Renal cortical epithelial cell (primary cell): ENCODE results near the gene CACNG8. TPM values are rescaled to one million over a fixed set of nuclear protein-coding genes. Genes with fewer than 3 reads are reported as not detected.
A peak's percentile ranks its signal among the peaks of the same experiment; 100 is the strongest.
"Not testable (repeated sequence)": the region's sequence is repeated elsewhere in the genome, so short reads cannot be mapped to it uniquely, and the experiment has no call there.

Experiments
- DNase-seq: peaks from one replicate; pipeline ENCODE4 v3.0.0-alpha.2; 2011; ENCODE audit warnings: low read depth
- total RNA-seq: library from RNA; depleted of rRNA; stranded (reverse); fragments of >200 nt; gene quantifications from 2 replicates; pipeline ENCODE4 v1.2.3, GENCODE V29; 2014

Gene CACNG8
- total RNA-seq, 1 donor from 2014 or later, result 0.05 TPM

GRCh38 chr19:54035215-54036178 is 72.8 kb downstream of the CACNG8 start:
- peak; percentile 49 for DNase-seq

- DNase-seq, result not testable (repeated sequence)
Measured at GRCh38 chr19:54036542-54036941, 73.8 kb downstream of the CACNG8 start.

Other genes with a start within 250 kb of the CACNG8 start
- 0.05 TPM in 1 of 2 replicates, not detected in the other for gene NLRP12, start 138.6 kb upstream of the CACNG8 start, total RNA-seq
- gene MYADM, start 95.1 kb upstream of the CACNG8 start, total RNA-seq, result 10.1 and 26.4 TPM in 2 replicates
- gene PRKCG, start 80.7 kb upstream of the CACNG8 start, total RNA-seq, result 0.15 and 1.7 TPM in 2 replicates
- gene CACNG7, start 53.7 kb upstream of the CACNG8 start, total RNA-seq, result not detected in 2 replicates
- 0.17 and 0.55 TPM in 2 replicates for gene CACNG6, start 28.7 kb downstream of the CACNG8 start, total RNA-seq
- not detected in 2 replicates for gene VSTM1, start 101.0 kb downstream of the CACNG8 start, total RNA-seq
- gene TARM1, start 118.4 kb downstream of the CACNG8 start, total RNA-seq, result not detected in 2 replicates
- gene OSCAR, start 137.9 kb downstream of the CACNG8 start, total RNA-seq, result 1.1 TPM in 1 of 2 replicates, not detected in the other
- 4.3 and 8.0 TPM in 2 replicates for gene NDUFA3, start 139.9 kb downstream of the CACNG8 start, total RNA-seq
- 13.8 and 23.1 TPM in 2 replicates for gene TFPT, start 152.7 kb downstream of the CACNG8 start, total RNA-seq
- 70.8 and 90.6 TPM in 2 replicates for gene PRPF31, start 152.8 kb downstream of the CACNG8 start, total RNA-seq
- 8.5 and 50.0 TPM in 2 replicates for gene CNOT3, start 174.8 kb downstream of the CACNG8 start, total RNA-seq
- 4.0 and 7.3 TPM in 2 replicates for gene LENG1, start 196.8 kb downstream of the CACNG8 start, total RNA-seq
- gene TMC4, start 210.2 kb downstream of the CACNG8 start, total RNA-seq, result 1.8 and 21.9 TPM in 2 replicates
- gene MBOAT7, start 226.6 kb downstream of the CACNG8 start, total RNA-seq, result 32.6 and 132 TPM in 2 replicates
- 82.5 and 151 TPM in 2 replicates for gene TSEN34, start 228.4 kb downstream of the CACNG8 start, total RNA-seq
- gene RPS9, start 237.9 kb downstream of the CACNG8 start, total RNA-seq, result 1,053 and 1,700 TPM in 2 replicates